GM23338 (cell line): Measurements from ENCODE around the gene RANGAP1. TPM values are rescaled to one million over a fixed set of nuclear protein-coding genes. Genes with fewer than 3 reads are reported as not detected.
A peak's percentile ranks its signal among the peaks of the same experiment; 100 is the strongest.

Experiments used
- ATAC-seq: fragments of 200-7000 bp; cut with Tn5 transposase; 3 replicates; pipeline ENCODE4 v1.9.1; 2020
- DNase-seq: peaks from one replicate; pipeline ENCODE4 v3.0.0-alpha.2; 2015; ENCODE audit warnings: low spot score
- H2AFZ ChIP-seq: fragments of 200-600 bp; sonication (generic); 2 replicates; pipeline ENCODE4 v1.8.0; 2016; ENCODE audit warnings: antibody characterized with exemption, mild to moderate bottlenecking, moderate library complexity
- H3F3A ChIP-seq: fragments of 200-600 bp; sonication (generic); replicated peaks from 2 replicates; pipeline ENCODE4 v1.8.0; 2017; ENCODE audit warnings: antibody characterized with exemption, mixed run types, low read depth
- H3K27ac ChIP-seq: fragments of 200-600 bp; sonication (generic); 2 replicates; pipeline ENCODE4 v1.6.1; 2016; ENCODE audit warnings: low read depth
- H3K27me3 ChIP-seq: fragments of 200-600 bp; sonication (generic); 2 replicates; pipeline ENCODE4 v1.8.0; 2016; ENCODE audit warnings: mild to moderate bottlenecking, mixed run types, moderate library complexity; ENCODE audit not compliant: insufficient read depth
- H3K36me3 ChIP-seq: fragments of 200-600 bp; sonication (generic); 2 replicates; pipeline ENCODE4 v1.8.0; 2016; ENCODE audit warnings: mild to moderate bottlenecking; ENCODE audit not compliant: insufficient read depth
- H3K4me1 ChIP-seq: fragments of 200-600 bp; sonication (generic); 2 replicates; pipeline ENCODE4 v1.8.0; 2016; ENCODE audit warnings: mild to moderate bottlenecking, moderate library complexity; ENCODE audit not compliant: insufficient read depth
- H3K4me2 ChIP-seq: fragments of 200-600 bp; sonication (generic); 2 replicates; pipeline ENCODE4 v1.7.1; 2017; ENCODE audit warnings: mixed run types
- H3K4me3 ChIP-seq: fragments of 200-600 bp; sonication (generic); 2 replicates; pipeline ENCODE4 v1.6.1; 2016; ENCODE audit warnings: mixed run types
- H3K79me2 ChIP-seq: fragments of 200-600 bp; sonication (generic); replicated peaks from 2 replicates; pipeline ENCODE4 v1.8.0; 2017; ENCODE audit warnings: mild to moderate bottlenecking; ENCODE audit not compliant: insufficient read depth
- H3K9me2 ChIP-seq: fragments of 200-600 bp; sonication (generic); 2 replicates; pipeline ENCODE4 v1.8.0; 2017; ENCODE audit not compliant: insufficient read depth
- H4K20me1 ChIP-seq: fragments of 200-600 bp; sonication (generic); replicated peaks from 2 replicates; pipeline ENCODE4 v1.8.0; 2017; ENCODE audit warnings: mild to moderate bottlenecking; ENCODE audit not compliant: insufficient read depth
- H3K27ac Mint-ChIP-seq: 2 replicates; pipeline ENCODE4 v1.8.0; 2020; ENCODE audit warnings: inconsistent platforms, mild to moderate bottlenecking, moderate library complexity, mixed read lengths
- H3K27me3 Mint-ChIP-seq: 3 replicates; pipeline ENCODE4 v1.8.0; 2022; ENCODE audit warnings: low read depth, mild to moderate bottlenecking, moderate library complexity, mixed read lengths, inconsistent platforms; ENCODE audit not compliant: insufficient read depth, poor library complexity
- H3K36me3 Mint-ChIP-seq: 3 replicates; pipeline ENCODE4 v1.8.0; 2021; ENCODE audit warnings: low read depth, mild to moderate bottlenecking, inconsistent platforms, moderate library complexity, mixed read lengths
- H3K4me1 Mint-ChIP-seq: 3 replicates; pipeline ENCODE4 v1.8.0; 2020; ENCODE audit warnings: mild to moderate bottlenecking, inconsistent platforms, mixed read lengths
- H3K4me3 Mint-ChIP-seq: 3 replicates; pipeline ENCODE4 v1.8.0; 2021; ENCODE audit warnings: moderate library complexity, mild to moderate bottlenecking, inconsistent platforms, mixed read lengths
- H3K9me3 Mint-ChIP-seq: 3 replicates; pipeline ENCODE4 v1.8.0; 2020; ENCODE audit warnings: moderate library complexity, mild to moderate bottlenecking, inconsistent platforms, mixed read lengths
- CREB1 ChIP-seq: fragments of 250-450 bp; sonication (Bioruptor Pico); IDR thresholded peaks from 2 replicates; pipeline ENCODE4 v1.5.0; 2020; ENCODE audit warnings: low read depth, mild to moderate bottlenecking, moderate library complexity
- CTCF ChIP-seq, 2 experiments: fragments of 200-600 bp in 1 of 2; sonication (generic) in 1 of 2; conservative IDR thresholded peaks; 2 replicates each; pipeline versions ENCODE4 v1.5.1 to v1.6.1; 2016 to 2017; ENCODE audit warnings: antibody characterized with exemption in 2 of 2, low read depth in 2 of 2, mild to moderate bottlenecking in 2 of 2, moderate library complexity in 1 of 2
- ETS1 ChIP-seq: IDR thresholded peaks from 2 replicates; pipeline ENCODE4 v1.6.1; 2016; ENCODE audit warnings: antibody characterized with exemption
- EZH2 ChIP-seq: fragments of 200-600 bp; sonication (generic); IDR thresholded peaks from one replicate; pipeline ENCODE4 v1.8.0; 2017; ENCODE audit warnings: antibody characterized with exemption, mild to moderate bottlenecking, low read depth; ENCODE audit not compliant: unreplicated experiment
- EZH2phosphoT487 ChIP-seq: fragments of 200-600 bp; sonication (generic); IDR thresholded peaks from one replicate; pipeline ENCODE4 v1.8.1; 2018; ENCODE audit warnings: antibody characterized with exemption; ENCODE audit not compliant: unreplicated experiment
- JUNB ChIP-seq: IDR thresholded peaks from one replicate; pipeline ENCODE4 v1.6.1; 2016; ENCODE audit warnings: antibody characterized with exemption; ENCODE audit not compliant: unreplicated experiment
- POLR2AphosphoS5 ChIP-seq: IDR thresholded peaks from 2 replicates; pipeline ENCODE4 v1.6.1; 2016; ENCODE audit warnings: antibody characterized with exemption, low read depth
- REST ChIP-seq: IDR thresholded peaks from one replicate; pipeline ENCODE4 v1.6.1; 2018; ENCODE audit warnings: antibody characterized with exemption; ENCODE audit not compliant: unreplicated experiment
- STAT1 ChIP-seq: IDR thresholded peaks from one replicate; pipeline ENCODE4 v1.6.1; 2016; ENCODE audit warnings: antibody characterized with exemption; ENCODE audit not compliant: unreplicated experiment
- ZNF331 ChIP-seq: fragments of 250-450 bp; sonication (Bioruptor Pico); IDR thresholded peaks from 2 replicates; pipeline ENCODE4 v1.5.0; 2020; ENCODE audit warnings: low read depth, mild to moderate bottlenecking, moderate library complexity
- ZNF462 ChIP-seq: fragments of 250-450 bp; sonication (Bioruptor Pico); IDR thresholded peaks from 2 replicates; pipeline ENCODE4 v1.5.0; 2020; ENCODE audit warnings: mild to moderate bottlenecking, moderate library complexity
- polyA plus RNA-seq: library from polyadenylated mRNA; unstranded; fragments of >200 nt; fragmentation: Nextera tagmentation; extraction: Ambion mirVana; gene quantifications from 2 replicates; pipeline ENCODE4 v1.2.1, GENCODE V29; 2016
- total RNA-seq: library from RNA; depleted of rRNA; stranded (reverse); fragments of >200 nt; shearing (Covaris generic); gene quantifications from 2 replicates; pipeline ENCODE4 v1.2.3, GENCODE V29; 2014

Gene RANGAP1
- total and polyA plus RNA-seq, 2 experiments from 2014 or later = 54.7 to 141 TPM

- TF ChIP-seq ETS1 = no peak
- TF ChIP-seq CTCF (conservative IDR thresholded peaks at IDR 0.05; ENCODE audit: low read depth in 2 of 2) = no peak
- no peak for TF ChIP-seq POLR2AphosphoS5
- no peak for TF ChIP-seq ZNF462
- no peak for TF ChIP-seq ZNF331 (CRISPR knock-in tag)
- no peak for TF ChIP-seq CREB1 (CRISPR knock-in tag)
- TF ChIP-seq JUNB = no peak
- no peak for TF ChIP-seq EZH2phosphoT487
- TF ChIP-seq STAT1 = no peak
- no peak for TF ChIP-seq EZH2
- TF ChIP-seq REST = no peak
- peaks cover 42% of the 10 kb centered on the region for H3K36me3 ChIP-seq
- Mint-ChIP-seq H3K4me1 (peaks cover 33% of the 10 kb centered on the region), H3K27me3 (peaks cover 8% of the 10 kb centered on the region), H3K4me3 (peak overlapping the region; percentile 86), H3K36me3 (peaks cover 52% of the 10 kb centered on the region), H3K9me3 (no peaks in the 10 kb centered on the region), H3K27ac (peak overlapping the region; percentile 56; the same call in 1 of the 2 replicates)
- peak overlapping the region; percentile 98; the same call in 1 of the 2 replicates for H3K4me2 ChIP-seq
- DNase-seq (no peak), ATAC-seq (no peak)
- peaks cover 31% of the 10 kb centered on the region for H3K4me1 ChIP-seq
- H3K4me3 ChIP-seq = peak overlapping the region; percentile 91
- peaks cover 45% of the 10 kb centered on the region for H4K20me1 ChIP-seq
- no peaks in the 10 kb centered on the region for H3K9me2 ChIP-seq
- peak overlapping the region; percentile 63 for H3K27ac ChIP-seq
- no peaks in the 10 kb centered on the region for H3K27me3 ChIP-seq
- peaks cover 17% of the 10 kb centered on the region for H3F3A ChIP-seq
- H2AFZ ChIP-seq = no peak overlapping the region
- peaks cover 57% of the 10 kb centered on the region for H3K79me2 ChIP-seq
Measured at GRCh38 chr22:41284465-41284864, 1.5 kb downstream of the RANGAP1 start.
